Measurements from ENCODE around the gene PEBP1. TPM values are rescaled to one million over a fixed set of nuclear protein-coding genes. Genes with fewer than 3 reads are reported as not detected.
A peak's percentile ranks its signal among the peaks of the same experiment; 100 is the strongest.

Gene PEBP1
- total and polyA plus RNA-seq, 10 of the 15 experiments (the other 5 are each of a cell fraction or from before 2014, with no cell fraction given) = 79.4 to 415 (median 206) TPM

DNA sequence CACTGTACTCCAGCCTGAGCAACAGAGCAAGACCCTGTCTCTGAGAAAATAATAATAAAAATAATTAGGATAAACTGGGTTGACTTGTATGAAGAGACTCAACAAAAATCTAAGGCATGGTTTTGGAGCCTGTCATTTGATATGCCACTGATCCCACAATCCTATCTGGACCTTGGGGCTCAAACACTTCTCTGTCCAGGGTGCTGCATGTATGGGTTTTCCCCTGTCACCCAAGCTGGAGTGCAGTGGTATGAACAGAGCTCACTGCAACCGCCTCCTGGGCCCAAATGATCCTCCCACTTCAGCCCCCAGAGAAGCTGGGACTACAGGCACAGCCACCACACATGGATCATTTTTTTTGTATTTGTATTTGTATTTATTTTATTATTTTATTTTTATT is 26.8 kb upstream of the PEBP1 start:
- intact Hi-C loops (cut with micrococcal nuclease; ENCODE audit: unreplicated experiment) = no loop called here
- TF ChIP-seq TCF7 (IDR thresholded peaks at IDR 0.05; ENCODE audit: borderline replicate concordance) = no peak
- TF ChIP-seq, protein P1, sequence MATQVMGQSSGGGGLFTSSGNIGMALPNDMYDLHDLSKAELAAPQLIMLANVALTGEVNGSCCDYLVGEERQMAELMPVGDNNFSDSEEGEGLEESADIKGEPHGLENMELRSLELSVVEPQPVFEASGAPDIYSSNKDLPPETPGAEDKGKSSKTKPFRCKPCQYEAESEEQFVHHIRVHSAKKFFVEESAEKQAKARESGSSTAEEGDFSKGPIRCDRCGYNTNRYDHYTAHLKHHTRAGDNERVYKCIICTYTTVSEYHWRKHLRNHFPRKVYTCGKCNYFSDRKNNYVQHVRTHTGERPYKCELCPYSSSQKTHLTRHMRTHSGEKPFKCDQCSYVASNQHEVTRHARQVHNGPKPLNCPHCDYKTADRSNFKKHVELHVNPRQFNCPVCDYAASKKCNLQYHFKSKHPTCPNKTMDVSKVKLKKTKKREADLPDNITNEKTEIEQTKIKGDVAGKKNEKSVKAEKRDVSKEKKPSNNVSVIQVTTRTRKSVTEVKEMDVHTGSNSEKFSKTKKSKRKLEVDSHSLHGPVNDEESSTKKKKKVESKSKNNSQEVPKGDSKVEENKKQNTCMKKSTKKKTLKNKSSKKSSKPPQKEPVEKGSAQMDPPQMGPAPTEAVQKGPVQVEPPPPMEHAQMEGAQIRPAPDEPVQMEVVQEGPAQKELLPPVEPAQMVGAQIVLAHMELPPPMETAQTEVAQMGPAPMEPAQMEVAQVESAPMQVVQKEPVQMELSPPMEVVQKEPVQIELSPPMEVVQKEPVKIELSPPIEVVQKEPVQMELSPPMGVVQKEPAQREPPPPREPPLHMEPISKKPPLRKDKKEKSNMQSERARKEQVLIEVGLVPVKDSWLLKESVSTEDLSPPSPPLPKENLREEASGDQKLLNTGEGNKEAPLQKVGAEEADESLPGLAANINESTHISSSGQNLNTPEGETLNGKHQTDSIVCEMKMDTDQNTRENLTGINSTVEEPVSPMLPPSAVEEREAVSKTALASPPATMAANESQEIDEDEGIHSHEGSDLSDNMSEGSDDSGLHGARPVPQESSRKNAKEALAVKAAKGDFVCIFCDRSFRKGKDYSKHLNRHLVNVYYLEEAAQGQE (IDR thresholded peaks at IDR 0.05; ENCODE audit: low read depth, low read length) = peak; percentile 71
- TF ChIP-seq BCL11A (IDR thresholded peaks at IDR 0.05; ENCODE audit: low read depth, low read length) = no peak
- TF ChIP-seq STAT1 (conservative IDR thresholded peaks at IDR 0.05) = no peak
- CTCF ChIA-PET = interaction anchor here (0.8 to 1.0 kb wide), 2 partner anchors 9 to 430 kb away, joined by 3 to 4 read pairs; no protein-coding TSS in a partner anchor
- SMC1A ChIA-PET (ENCODE audit: uncharacterized antibody, unreplicated experiment) = interaction anchor here (1.1 kb wide), 1 partner anchor 44 kb away, joined by 3 read pairs; no protein-coding TSS in a partner anchor
- Histone ChIP-seq H3K9me3 (replicated peaks; ENCODE audit: control insufficient read depth, insufficient read depth, low read length) (no peaks in the 10 kb centered on the region), H3K27me3 (replicated peaks in 1 of 2; ENCODE audit: control insufficient read depth in 2 of 2, insufficient read depth in 2 of 2, low read length in 1 of 2) (peaks cover under 1 to 4% of the 10 kb centered on the region in 2 experiments; a peak in 2 of 4 replicates), H3K27ac (ENCODE audit: control insufficient read depth, insufficient read depth) (no peak overlapping the region), H3K4me2 (ENCODE audit: control insufficient read depth, insufficient read depth) (no peak overlapping the region), H2AFZ (ENCODE audit: control insufficient read depth, low read depth, low read length) (no peak overlapping the region), H3K4me3 (no peak overlapping the region), H3K4me1 (ENCODE audit: control insufficient read depth, insufficient read depth, low read length) (no peaks in the 10 kb centered on the region; the same call in 1 of the 2 replicates), H4K20me1 (ENCODE audit: control insufficient read depth, insufficient read depth) (no peaks in the 10 kb centered on the region), H3K36me3 (ENCODE audit: control insufficient read depth in 2 of 2, insufficient read depth in 2 of 2, low read length in 1 of 2) (no peaks in the 10 kb centered on the region), H3K9ac (ENCODE audit: control insufficient read depth, insufficient read depth, low read length) (no peak overlapping the region), H3K79me2 (ENCODE audit: control insufficient read depth, insufficient read depth, low read length) (no peaks in the 10 kb centered on the region)
- FAIRE-seq (no peak), ATAC-seq (peak; percentile 47; the same call in 1 of the 3 replicates), DNase-seq (ENCODE audit: low read depth, low spot score) (no peak)
- 29% methylated on average over 1 of the region's 1 CpG for WGBS (ENCODE audit: insufficient coverage, insufficient replicate concordance, low lambda C conversion rate, missing lambda C conversion rate)
- RAD21 ChIA-PET (ENCODE audit: unreplicated experiment) = interaction anchor here (1.0 kb wide), 1 partner anchor 11 kb away, joined by 4 read pairs; no protein-coding TSS in a partner anchor
- POLR2A ChIA-PET = no interaction called here
- no TSS peak for BruUV-seq (replicated peaks)
- in situ Hi-C loops (cut with MboI) = loop anchor here (25.0 kb wide), 2 partner anchors 928 to 1428 kb away; no protein-coding TSS in a partner anchor

Data from GM12878 (cell line).